ENCODE measurements around the gene MKLN1.
"Not testable (repeated sequence)": the region's sequence is repeated elsewhere in the genome, so short reads cannot be mapped to it uniquely, and the experiment has no call there.

MKLN1 gene

DNA sequence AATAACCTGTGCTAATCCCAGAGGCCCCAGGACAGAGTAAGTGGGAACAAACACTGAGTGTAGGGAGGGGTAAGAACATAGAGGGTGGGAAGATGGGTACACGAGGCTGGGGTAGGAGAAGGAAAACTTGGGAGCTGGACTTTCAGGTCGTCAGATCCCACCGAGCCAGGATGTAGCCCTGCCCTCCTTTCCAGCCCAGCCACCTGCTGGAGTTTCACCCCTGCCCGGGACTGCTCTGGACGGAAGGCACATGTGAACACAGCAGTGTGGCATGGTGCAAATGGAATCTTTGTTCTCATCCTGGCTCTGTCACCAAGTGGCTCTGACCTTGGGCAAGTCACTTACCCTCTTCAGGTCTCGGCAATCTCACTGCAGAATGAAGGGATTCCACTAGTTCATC is 176.0 kb downstream of the MKLN1 start:
- no peak for DNase-seq

DNA sequence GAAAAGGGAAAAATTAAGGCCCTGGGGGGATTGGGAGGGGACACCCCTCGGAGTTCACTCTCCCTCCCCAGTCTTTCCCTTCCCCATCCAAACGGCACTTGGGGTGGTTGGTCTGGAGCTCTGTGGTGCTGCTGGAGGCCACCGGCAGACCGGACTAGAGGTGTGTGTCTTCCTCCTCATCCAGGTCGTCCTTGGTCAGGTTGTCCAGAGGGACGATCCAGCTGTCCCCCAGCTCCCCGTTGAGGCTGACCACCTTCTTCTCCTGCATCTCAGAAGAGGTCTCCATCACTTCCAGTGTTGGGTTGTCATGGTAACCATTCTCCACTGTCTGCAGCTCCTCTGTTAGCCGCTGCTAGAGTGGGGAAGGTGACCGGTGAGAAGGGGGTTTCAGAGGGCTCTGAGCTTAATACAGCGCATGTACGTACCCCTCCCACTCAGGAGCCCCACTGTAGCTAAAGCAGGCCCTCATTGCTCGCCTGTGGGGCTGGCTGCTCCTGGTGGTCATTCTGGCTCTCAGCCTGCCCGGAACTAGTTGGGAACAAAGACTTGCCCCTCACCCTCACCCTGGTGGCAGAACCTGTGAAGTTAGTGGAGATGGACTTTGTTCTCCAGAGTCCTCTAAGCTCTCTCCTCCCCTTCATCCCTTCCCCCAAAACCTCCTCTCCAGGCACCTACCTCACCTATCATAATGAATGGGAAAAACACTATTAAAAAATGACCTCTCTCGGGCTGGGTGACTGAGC is 176.7 kb downstream of the MKLN1 start:
- no peak for DNase-seq

DNA sequence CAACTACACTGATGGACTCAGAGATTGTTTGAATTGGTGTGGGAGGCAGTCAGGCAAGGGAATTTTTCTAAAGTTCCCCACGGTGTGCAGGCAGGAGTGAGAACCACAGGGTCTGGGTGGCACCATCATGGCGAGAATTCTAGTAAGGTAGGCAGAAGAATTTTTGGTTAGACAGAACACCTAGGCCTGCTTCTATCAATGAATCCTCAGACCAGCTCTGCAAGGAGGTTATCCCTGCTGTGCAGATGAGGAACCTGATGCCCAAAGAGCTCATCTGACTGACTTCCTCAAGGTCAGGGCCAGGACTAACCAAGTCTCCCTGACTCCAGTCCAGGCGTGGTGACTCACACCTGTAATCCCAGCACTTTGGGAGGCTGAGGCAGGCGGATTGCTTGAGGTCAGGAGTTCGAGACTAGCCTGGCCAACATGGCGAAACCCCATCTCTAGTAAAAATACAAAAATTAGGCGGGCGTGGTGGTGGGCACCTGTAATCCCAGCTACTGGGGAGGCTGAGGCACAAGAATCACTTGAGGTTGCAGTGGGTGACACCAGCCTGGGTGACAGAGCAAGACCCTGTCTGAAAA is 177.5 kb downstream of the MKLN1 start:
- not testable (repeated sequence) for DNase-seq

DNA sequence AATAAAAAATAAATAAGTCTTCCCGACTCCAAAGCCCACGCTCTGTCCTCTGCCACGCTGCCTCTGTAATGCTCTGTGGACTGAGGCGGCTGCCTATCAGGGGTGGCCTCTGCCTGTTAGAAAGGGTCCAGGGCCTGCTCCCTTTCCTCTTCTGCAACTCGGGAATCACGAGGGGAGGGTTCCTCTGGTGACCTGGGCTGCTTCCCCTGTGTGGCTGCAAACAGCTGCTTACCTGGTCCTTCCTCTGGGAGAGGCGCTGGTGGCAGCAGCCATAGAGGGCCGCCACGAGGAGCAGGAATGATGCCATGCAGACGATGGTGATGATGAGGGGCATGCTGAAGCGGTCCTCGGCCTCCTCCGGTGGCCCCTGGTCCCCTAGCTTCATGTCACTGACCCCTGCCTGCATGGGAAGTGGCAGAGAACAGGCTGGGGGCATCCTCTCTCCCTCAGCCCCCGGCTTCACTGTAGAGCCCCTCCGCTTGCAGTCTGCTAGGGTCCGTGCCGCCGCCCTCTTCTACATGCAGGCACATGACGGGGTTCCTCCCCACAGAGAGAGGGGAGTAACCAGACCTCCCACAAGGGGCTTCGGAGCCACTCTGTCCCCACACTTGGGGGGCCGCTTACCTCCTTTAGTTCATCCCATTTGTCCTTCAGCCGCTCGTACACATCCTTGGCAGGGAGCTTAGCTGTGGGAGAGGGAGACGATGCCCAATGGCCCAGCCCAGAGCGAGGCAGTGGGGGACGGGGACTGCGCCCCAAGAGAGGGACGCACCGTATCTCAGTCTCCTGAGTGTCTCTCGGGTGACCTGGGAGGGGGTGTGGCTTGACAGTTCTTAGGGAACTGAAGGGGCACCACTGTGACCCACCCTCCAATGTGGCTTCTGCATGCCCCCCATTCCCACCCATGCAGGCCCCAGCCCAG is 178.2 kb downstream of the MKLN1 start:
- no peak for DNase-seq

DNA sequence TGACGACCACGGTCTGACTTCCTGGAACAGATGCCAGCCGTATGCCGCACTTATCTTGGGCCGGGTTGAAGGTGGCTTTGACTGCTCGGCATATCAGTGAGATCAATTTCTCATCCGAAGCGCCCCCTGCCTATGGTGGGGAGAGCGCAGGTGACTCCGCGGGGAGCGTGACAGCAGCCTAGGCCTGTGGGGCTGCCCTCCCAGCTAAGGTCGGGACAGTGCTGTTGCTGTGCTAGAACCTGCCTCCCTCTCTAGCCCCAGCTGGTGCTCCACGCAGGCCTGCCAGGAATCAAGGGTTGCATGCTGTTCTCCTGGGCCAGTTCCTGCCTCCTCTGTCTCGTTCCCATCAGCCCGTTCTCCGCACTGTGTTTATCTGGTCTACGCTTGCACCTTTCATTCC is 178.9 kb downstream of the MKLN1 start:
- no peak for DNase-seq

DNA sequence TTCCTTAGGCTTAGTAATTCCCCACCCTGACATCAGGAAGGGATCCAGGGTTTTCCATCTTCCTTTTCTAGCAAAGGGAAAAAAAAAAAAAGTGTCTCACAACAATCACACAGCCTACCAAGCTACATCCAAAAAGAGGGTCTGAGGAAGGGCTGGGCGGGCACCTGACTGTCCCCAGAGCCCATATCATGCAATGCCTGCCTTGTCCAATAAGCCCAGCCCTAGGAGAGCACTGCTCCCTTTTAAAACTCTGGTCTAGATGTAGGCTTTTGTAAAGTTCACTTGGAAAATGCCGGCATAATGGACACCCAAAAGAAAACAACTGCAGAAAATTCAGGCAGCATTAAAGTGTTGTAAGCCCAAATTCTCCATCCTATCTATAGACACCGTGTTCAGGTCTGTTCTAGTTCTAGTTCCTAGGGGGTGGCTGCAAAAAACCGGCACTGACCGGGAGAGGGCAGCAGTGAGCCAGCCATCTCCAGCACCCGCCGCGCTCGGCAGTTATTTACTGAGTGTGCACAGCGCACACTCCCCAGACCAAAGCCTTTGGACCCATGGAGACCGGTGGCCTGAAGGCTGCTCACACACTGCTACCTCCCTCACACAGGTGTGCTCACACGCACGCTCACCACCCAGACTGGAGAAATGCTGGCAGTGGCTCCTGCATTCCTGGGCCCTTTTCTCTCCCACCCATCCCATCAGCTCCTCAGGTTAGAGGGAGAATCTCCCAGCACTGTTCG is 180.1 kb downstream of the MKLN1 start:
- peak; percentile 60 to 73 (median 66) for DNase-seq

DNA sequence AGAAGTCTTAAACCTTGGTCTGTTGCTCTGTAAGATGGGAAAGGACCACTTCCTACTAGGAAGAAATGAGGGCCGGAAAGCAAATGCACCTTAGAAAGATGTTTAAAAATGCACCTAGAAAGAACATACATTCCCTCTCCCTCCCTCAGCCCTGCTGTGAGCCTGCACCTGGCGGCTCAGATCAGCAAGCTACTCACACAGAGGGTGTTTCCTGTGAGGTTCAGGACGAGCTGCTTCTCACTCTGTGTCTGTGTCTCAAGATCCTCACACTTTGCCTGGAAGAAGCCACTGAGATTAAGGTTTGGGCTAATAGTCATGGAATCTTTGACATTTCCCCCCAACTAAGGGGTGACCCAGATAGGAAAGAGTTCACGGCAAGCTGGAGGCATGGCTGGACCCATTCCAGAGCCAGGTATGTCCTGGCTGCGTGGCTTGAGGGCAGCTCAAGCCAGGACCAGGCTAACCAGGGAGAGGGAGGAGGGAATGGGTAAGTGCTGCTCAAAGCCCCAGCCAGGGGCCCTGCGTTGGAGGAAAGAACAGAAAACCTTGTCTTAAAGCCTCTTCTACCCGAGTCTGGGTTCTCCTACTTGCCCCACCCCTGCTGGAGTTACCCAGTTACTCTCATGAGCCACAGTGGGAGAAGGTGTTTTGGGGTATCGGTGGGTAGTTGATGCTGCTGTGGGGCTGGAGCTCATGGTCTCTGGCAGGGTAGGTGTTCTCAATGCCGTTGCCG is 181.2 kb downstream of the MKLN1 start:
- DNase-seq, result no peak

DNA sequence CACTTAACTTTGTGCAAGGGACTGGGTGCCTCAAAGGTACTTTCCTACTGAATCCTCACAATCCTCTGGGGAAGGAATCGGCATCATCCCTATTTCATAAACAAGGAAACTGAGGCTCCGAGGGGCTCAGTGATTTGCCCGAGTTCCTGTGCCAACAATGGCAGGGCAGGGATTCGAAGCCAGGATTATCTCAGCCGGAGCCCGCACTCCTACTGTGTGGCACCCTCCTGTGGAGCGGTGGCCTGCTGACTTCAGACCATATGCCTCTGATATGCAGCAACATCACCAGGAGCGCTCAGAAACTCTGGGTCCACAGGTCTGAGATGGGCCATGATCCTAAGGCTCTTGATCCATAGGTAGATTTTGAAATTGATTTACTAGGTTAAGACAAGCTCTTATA is 182.1 kb downstream of the MKLN1 start:
- no peak for DNase-seq

DNA sequence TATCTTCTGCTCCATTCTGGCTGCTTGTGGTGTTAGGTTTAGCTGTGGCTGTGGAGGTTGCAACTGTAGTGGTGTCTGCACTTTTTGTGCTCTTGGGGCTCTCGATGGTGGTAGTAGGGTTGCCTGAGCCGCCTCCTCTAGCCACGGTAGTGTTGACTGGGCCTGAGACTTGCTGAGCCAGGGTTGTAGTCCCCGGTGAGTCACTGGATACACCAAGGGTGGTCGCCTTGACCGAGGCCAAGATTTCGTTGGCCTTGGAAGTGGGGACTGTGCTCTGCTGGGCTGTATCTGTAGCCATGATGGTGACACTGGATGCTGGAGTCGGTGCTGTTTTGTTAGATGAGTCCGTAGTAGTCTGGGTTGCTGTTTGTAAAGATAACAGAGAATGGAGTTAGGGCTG is 183.4 kb downstream of the MKLN1 start:
- no peak for DNase-seq

DNA sequence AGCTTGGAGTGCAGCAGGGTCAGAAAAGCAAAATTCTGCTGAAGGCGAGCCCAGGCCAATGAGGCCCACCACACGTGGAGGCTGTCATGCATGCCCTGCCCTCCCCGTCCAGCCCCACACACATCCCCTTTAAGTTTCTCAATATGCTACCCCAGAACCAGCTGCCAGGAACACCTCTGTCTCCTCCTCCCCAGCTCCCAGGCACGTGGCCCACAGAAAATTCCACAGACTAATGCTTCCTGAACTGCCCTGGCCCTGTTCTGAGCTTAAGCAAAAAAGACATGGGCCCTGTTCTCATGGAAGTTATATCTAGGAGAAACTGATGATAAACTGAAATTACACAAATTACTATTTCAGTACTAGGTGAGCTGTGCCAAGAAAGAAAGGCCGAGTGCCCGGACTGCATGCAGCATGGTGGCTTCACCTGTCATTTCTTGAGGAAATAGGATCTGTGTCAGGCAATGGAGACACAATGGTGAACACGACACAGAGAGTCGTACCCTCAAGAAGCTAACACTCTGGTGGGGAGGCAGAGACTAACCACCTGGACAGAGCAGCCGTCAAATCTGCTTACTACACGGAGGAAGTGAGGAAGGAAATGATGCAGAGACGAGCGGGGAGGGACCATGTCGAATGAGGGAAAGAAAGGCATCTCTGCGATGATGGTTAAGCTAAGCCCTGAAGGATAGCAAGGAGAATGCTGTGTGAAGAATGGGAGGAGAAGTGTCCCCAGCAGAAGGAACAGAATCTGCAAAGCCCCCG is 184.3 kb downstream of the MKLN1 start:
- no peak for DNase-seq

DNA sequence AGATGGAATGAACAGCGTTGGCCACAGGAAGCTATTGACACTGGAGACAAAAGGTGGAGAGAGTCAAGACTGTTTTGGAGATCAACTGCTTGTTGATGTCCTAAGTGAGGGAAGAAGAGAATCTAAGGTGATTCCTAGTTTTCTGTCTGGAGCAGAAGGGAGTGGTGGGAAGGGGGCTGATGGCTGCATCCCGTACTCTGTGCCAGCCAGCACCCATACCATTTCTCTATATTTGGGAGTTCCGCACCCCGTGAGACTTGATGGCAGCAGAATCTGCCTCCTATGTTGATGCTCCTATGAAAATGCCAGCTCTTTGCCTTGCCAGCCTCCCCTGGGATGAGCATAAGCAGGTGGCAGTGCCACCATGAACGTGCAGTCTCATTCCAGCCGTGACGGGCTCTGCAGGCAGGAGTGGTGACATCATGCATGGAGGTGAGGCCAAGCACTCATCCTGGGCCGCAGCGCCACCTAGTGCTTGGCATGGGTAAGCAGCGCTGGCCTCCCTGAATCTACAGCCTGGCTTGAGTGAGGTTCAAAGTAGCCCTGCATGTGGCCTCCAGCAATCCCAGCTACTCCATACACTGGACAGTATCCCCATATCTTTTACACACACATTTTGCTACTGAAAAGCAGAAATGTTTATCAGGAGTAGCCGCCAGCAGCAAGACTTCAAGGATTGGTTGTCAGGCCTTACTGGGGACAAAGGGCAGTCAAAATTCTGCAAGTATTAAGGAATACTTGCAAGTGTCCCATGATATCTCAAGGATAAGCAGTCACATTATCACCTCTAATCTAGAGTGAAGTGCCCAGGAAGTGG is 185.8 kb downstream of the MKLN1 start:
- peak; percentile 60 to 71 (median 60) for DNase-seq

DNA sequence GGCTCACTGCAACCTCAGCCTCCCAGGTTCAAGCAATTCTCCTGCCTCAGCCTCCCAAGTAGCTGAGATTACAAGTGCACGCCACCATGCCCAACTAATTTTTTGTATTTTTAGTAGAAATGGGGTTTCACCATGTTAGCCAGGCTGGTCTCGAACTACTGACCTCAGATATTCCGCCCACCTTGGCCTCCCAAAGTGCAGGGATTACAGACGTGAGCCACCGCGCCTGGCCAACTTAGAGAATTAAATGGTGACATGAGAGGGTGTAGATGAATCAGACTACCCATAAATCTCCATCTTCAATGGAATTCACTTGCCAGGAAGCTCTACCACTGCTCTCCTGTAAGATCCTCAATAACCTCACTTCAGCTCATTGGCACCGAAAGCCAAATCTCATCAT is 187.8 kb downstream of the MKLN1 start:
- not testable (repeated sequence) for DNase-seq

DNA sequence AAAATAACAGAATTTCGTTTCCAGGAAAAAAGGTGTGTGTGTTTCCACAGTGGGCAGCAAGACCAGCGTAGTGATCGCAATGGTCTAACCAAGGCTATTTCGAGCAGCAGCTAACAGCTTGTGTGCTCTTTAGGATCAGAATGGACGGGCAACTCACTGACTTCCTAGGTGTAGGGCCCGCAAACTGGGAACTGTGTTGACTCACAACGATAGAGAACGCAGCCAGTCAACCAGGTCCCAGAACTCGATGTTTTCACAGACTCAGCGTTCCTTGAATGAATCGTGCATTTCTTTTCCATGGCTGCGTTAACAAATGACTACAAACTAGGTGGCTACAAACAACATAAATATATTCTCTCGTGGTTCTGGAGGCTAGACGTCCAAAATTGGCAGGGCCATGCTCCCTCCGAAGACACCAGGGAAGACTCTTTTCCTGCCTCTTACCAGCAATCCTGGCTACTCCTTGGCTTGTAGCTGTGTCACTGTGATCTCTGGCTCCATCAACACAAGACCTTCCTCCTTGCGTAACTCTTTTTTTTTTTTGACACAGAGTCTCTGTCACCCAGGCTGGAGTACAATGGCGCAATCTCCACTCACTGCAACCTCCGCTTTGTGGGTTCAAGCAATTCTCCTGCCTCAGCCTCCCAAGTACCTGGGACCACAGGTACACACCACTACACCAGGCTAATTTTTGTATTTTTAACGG is 189.7 kb downstream of the MKLN1 start:
- DNase-seq, result no peak

DNA sequence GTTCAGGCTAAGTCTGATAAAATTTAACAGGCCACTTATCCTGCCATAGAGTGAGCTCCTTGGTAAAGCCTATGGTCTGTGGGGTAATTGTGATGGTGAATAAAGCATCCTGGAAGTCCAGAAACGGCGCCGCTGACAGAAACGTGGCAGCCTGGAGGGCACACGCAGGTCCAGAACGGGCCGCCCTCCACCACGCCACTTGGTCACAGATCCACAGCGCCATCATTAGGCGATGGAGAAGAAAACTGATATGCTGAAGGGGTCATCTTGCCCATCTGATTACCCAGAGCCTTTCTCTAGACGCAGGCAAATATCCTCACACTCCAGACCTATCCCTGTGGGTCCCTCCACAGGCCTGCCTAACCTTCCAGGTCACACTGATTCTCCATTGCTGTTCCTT is 190.9 kb downstream of the MKLN1 start:
- no peak for DNase-seq

DNA sequence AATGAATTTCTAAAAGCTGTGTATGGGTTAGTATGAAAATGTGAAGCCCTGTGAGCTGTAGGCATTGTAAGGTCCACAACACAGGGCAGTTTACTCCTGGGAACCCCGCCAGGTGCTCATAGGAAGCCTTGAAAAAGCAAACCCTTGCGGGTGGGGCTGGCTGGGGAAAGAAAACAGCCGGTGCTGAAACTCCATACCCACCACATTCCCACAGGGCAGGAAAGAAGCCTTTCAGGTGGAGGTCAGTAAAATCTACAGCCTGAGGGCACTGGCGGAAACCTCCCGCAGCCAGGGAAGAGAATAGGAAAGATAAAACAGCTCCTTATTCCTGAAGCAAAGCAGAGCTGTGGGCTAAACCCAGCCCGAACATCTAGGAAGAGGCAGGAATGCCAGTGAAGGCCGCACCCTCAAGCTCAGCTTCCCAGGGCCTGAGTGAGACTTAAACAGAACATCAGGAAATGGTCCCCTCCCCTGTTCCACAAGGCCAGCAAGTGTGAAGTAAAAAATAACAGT is 194.0 kb downstream of the MKLN1 start:
- DNase-seq, result no peak

DNA sequence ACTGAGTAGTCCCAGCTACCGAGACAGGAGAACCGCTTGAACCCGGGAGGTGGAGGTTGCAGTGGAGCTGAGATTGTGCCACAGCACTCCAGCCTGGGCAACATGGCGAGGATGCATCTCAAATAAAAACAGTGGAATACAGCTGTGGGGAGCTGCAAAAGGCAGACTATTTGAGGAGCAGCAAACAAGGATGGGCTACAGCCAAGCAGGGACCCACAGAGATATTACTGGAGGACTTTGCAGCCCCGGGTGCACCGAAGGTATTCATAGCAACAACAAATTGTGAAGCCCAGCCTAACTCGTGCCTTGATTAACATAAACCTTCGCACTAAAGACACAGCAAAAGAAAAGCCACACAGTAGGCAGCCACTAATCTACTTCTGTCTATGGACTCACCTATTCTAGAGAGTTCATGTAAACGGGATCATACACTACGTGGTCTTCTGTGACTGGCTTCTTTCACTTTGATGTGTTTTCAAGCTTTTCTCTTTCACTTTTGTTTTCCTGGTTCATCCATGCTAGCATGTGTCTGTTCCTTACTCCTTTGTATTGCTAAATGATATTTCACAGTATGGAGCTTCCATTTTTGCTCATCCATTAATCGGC is 194.8 kb downstream of the MKLN1 start:
- no peak for DNase-seq

DNA sequence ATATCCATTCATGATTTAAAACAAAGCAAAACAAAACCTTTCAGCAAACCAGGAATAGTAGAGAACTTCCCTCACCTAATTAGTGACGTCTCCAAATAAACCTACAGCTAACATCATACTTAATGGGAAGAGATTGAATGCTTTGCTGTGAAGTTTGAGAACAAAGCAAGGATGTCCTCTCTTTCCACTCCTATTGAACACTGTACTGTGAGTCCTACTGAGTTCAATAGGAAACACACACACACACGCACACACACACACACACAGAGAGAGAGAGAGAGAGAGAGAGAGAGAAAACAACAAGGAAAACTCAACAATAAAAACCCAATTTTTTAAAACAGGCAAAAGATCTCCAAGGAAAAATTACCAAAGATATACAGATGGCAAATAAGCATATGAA is 196.4 kb downstream of the MKLN1 start:
- no peak for DNase-seq

DNA sequence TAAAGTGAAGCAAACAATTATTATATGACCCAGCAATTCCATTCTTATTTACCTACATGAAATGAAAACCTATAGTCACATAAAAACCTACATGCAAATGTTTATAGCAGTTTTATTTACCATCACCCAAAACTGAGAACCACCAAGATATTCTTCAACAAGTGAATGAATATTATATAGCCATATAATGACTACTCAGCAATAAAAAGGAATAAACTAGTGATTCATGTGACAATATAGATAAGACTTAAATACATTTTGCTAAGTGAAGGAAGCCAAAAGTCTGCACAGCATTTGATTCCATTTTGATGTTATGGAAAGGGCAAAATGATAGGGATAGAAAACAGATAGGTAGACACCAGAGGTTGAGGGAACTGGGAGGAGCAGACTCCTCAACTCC is 197.0 kb downstream of the MKLN1 start:
- no peak for DNase-seq

DNA sequence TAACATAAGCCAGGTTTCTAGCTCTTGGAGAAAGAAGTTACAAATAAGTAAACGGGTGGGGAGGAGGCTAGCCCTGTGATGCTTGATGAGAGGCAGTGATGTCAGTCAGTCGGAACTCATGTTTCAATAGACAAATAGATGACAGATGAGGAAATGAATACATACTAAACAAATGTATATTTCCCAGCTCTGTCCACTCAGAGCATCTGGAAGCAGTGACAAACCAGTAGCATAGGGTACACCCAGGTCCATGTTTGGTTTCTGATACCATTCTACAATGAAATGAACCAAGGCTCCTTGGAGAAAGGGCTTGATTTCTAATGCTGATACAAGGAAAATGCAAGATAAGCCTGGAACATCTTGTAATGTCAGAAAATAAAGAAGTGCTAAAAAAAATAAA is 198.1 kb downstream of the MKLN1 start:
- DNase-seq, result no peak
